D721Med (cell line): Measurements from ENCODE around the gene SERPINH1.

Experiments used
- DNase-seq: peaks from one replicate; pipeline ENCODE4 v3.0.0; 2011; ENCODE audit warnings: low spot score; ENCODE audit not compliant: insufficient read length
- FAIRE-seq: peaks from 2 replicates; lab custom pipeline; 2011; peaks lifted over from hg19 to GRCh38; lab: Jason Lieb, UNC
- TF ChIP-seq, protein P1 (sequence below): IDR thresholded peaks from 2 replicates; pipeline ENCODE4 v1.5.1; 2012; ENCODE audit warnings: mild to moderate bottlenecking, control low read depth; ENCODE audit not compliant: insufficient read depth; ENCODE audit errors: missing control alignments

The SERPINH1 gene

DNA sequence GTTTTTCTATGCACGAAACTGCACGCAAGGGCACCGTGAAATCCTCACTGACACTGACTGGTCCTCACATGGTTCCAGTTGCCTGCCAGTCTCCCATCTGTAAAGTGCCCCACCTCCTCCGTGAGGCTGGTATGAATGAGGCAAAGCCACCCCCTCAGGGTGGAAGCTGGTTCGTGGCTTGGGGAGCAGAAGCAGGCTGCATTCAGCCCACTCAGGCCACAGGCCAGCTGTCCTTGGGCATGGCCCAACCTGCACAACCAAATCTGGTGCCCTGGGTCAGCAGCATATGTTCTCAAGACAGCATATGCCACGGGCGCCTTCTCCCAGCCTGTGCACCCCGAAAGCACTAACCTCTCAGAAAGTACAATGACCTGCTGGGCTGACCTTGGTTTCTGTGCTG lies 29.3 kb downstream of the SERPINH1 start:
- no peak for DNase-seq
- no peak for FAIRE-seq
- TF ChIP-seq, protein P1, sequence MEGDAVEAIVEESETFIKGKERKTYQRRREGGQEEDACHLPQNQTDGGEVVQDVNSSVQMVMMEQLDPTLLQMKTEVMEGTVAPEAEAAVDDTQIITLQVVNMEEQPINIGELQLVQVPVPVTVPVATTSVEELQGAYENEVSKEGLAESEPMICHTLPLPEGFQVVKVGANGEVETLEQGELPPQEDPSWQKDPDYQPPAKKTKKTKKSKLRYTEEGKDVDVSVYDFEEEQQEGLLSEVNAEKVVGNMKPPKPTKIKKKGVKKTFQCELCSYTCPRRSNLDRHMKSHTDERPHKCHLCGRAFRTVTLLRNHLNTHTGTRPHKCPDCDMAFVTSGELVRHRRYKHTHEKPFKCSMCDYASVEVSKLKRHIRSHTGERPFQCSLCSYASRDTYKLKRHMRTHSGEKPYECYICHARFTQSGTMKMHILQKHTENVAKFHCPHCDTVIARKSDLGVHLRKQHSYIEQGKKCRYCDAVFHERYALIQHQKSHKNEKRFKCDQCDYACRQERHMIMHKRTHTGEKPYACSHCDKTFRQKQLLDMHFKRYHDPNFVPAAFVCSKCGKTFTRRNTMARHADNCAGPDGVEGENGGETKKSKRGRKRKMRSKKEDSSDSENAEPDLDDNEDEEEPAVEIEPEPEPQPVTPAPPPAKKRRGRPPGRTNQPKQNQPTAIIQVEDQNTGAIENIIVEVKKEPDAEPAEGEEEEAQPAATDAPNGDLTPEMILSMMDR, result no peak

DNA sequence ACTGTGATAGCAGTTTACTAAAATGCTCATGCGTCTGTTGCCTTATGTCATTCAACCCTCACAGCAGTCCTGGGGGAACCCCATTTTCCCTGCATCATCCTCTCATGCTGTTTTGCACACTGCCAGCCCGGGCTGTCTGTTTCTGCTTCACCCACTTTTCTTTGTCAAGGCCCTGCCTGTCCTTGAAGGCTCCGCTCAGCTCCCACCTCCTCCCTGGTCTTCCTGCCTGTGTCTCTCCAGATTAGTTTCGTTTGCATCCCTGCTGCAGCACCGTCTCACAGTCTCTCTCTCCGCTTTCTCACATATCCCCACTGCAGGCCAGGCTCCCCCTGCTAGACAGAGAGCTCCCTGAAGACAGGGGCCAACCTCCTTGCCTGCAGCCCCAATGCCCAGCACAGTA lies 29.9 kb downstream of the SERPINH1 start:
- TF ChIP-seq, protein P1, result no peak
- FAIRE-seq (no peak), DNase-seq (no peak)

DNA sequence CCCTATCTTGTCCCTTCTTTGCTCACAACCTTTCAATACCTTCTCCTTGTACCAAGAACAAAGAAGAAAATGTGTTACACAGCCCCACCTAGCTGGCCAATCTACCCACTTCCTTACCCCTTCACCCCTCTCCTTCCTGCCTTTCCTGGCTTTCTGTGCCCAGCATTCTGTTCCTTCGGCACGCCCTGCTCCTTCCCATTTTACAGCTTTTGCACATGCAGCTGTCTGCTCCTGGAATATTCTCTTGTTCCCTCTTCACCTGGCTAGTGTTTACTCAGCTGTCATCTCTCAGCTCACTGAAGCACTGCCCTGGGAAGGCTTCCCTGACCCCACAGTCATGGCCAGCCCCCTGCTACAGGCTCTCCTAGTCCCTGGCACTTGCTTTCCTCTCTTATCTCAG lies 30.7 kb downstream of the SERPINH1 start:
- DNase-seq (no peak), FAIRE-seq (no peak)
- TF ChIP-seq, protein P1, result no peak

DNA sequence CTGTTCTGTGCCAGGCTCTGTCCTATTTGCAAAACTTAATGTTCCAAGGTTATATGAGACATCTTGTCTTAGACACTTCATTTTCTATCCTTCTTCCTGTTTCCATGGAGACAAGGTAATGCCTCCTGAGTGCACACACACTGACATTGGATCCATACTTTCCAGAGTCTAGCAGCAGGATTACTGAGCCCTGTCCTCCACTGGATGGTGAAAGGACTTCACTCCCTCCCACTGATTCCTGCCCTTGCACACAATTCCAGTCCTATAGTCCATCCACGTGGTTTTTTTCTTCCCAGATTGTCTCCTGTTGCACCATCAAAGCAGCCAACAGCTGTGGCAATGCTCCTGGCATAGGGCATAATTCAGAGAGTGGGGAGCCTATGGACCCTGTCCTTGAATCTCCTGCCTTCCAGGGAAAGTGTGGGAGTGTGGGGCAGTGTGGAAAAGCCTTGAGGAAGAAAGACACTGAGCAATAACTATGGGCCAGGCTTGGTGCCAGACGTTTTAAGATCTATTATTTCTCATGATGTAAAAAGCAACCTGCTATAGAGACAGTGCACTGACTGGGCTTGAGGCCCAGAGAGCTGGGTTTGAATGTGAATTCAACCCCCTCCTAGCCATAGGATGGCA lies 31.3 kb downstream of the SERPINH1 start:
- DNase-seq, result no peak
- FAIRE-seq, result no peak
- TF ChIP-seq, protein P1, result no peak

DNA sequence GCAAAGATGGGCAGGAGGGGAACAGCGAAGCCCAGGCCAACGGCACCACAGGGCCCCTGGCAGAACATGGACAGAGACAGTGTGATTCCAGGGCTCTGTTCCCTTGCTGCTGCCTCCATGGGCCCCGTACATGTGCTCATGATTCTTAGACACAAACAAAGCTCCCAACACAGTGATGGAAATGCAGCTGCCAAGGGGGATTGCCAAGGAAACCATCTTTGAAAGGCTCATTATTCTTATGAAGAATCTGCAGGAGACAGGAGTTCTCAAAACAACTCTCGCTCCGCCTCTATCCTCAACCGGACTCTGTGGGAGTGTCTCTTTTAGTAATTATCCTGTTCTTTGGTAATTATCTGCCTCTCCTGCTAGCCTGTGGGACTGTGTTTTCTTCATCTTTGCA lies 32.2 kb downstream of the SERPINH1 start:
- FAIRE-seq (no peak), DNase-seq (no peak)
- TF ChIP-seq, protein P1, result no peak

DNA sequence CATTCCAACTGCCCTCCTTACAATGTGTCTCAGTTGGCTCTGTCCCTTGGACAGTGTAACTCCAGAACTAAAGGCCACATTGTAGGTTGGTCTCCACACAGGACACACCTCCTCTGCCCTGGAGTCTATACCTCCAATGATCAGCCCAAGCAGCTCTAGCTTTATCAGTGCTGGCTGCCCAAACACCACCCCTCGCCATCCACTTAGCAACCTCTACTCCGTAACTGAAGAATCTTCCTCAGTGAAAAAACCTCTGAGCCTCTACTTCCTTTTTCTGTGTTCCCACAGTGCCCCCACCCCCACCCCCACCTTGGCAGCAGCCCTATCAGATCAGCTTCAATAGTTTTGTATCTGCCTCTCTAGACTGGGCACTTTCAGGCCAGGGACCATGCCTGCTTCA lies 33.4 kb downstream of the SERPINH1 start:
- DNase-seq, result no peak
- FAIRE-seq, result no peak
- TF ChIP-seq, protein P1, result no peak

DNA sequence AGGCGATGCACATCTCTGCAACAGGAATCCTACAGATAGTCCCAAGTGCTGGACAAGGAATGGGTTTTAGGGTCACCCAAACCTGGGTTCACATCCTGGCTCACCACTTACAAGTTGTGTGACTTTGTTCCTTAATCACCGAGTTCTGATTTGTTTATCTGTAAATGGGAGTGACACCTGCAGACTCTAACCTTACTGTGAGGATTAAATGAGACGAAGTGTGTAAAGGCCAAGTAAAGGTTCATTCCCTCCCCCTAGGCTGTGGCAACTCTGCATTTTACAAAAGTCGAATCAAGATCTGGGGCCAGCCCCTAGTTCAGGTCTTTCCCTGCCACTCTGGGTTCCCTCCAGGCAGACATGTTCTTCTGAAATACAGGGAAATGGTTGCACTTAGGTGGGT lies 34.9 kb downstream of the SERPINH1 start:
- FAIRE-seq, result no peak
- DNase-seq, result no peak
- TF ChIP-seq, protein P1, result no peak
